Glomerular visceral epithelial cell (primary cell): ENCODE measurements around the gene FCN1.

Source experiments
- DNase-seq: peaks from one replicate; pipeline ENCODE4 v3.0.0-alpha.2; 2016; ENCODE audit errors: extremely low spot score

The FCN1 gene

GRCh38 chr9:134913713-134914500, 3.8 kb downstream of the FCN1 start:
- DNase-seq = no peak

DNA sequence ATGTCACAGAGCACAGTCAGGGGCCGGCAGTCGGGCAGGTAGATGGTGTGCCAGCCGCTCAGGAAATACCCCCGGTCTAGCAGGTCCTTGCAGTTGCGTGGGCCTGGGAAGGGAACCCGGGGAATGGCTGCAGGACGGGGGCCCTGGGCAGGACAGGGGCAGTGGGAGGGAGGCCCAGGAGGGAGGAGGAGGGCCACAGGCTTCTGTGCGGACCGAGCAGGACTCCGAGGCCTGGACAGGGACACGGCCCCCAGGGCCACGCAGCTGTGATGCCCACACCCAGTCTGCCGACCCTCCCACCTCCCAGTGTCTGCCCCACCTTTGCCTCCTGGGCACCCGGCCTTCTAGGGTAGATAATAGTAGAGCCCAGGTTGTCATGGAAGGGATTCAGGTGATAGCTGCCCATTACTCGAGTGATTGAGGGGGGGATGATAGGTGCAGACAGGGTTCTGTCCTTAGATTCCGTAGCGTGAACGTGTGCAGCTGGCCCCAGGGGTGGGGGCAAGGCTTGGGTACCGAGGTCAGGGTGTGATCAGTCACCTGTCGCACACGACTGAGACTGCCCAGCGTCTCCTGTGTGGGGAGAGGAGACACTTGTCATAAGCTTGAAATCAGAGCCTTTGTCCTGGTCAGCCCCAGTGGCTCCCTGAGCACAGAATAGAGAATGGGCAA, 4.5 kb downstream of the FCN1 start:
- DNase-seq = no peak

GRCh38 chr9:134912126-134912840, 5.4 kb downstream of the FCN1 start:
- DNase-seq = no peak

- no peak for DNase-seq
These were observed 7.9 kb downstream of the FCN1 start for GRCh38 chr9:134909511-134910481.

GRCh38 chr9:134908524-134909309, 9.0 kb downstream of the FCN1 start:
- no peak for DNase-seq

DNA sequence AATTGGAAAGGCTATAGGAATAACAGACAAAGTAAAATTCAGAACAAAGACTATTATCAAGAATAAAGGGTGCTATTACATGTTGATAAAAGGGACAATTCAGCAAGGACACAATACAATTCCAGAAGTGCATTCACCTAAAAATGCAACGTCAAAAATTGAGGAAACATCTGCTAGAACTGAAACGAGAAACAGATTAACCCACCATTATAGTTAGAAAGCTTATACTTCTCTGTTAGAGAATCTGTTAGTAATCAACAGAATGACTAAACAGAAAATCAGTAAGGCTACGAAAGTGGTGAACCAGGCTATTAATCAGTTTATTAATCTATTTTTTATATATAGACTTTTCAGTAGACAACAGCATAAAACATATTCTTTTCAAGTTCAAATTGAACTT, 14.8 kb downstream of the FCN1 start:
- DNase-seq = no peak

DNA sequence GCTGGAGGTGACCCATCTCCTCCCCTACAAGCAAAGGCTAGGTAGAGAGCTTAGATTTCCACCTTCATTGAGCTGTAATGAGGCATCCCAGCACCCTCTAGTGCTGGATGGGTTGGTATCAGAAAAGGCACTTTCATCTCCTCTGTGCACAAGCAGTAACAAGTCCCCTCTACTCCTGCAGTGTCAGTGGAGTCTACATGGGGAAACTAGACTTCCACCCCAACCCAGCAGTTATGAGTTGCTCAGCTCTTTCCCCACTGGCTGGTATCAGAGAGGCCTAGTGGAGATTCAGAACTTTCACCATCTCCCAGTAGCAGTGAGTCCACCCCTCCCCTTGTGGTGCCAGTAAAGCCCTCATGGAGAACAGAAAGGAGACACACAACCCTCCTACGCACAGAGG, 17.9 kb downstream of the FCN1 start:
- DNase-seq = no peak

DNA sequence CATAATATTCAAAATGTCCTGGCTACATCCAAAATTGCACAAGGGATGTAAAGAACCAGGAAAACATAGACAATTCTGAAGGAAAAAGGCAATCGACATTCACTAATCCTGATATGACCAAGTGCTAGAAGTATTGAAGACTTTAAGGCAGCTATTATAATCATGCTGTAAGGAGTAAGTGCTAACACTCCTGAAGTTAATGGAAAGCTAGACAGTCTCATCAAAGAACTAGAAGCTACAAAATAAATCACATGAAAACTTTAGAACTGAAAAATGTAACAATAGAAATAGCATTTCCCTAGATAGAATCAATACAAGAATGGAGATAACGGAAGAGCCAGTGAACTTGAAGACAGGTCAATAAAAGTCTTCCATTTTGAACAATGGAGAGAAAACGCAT, 18.5 kb downstream of the FCN1 start:
- no peak for DNase-seq

- no peak for DNase-seq
These were observed 19.4 kb downstream of the FCN1 start for GRCh38 chr9:134898319-134898718.

DNA sequence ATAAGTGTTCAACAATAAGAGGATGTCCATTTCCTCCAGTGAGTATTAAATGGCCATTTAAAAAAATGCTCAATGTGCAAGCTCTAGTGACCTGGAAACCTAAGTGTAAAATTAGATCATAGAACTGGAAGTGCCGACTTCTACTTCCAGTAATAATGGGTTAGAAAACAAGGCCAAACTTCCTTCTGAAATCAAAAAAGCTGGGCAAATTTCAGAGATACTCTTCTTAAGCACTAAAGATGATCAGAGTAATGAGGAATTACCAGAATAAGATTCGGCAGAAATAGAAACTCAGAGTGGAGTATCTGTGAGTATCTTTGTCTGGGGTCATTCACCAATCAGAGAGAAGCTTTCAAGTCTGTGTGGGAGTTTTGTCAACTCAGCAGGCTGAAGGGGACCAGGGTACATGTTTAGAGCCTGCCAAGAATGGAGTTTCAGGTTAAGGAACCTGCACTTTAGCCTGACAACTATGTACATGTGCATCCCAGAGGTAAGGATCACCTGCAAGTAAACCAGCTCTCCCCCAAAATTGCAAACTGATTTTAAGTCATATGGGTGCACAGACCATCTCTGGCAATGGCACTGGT, 20.0 kb downstream of the FCN1 start:
- no peak for DNase-seq

DNA sequence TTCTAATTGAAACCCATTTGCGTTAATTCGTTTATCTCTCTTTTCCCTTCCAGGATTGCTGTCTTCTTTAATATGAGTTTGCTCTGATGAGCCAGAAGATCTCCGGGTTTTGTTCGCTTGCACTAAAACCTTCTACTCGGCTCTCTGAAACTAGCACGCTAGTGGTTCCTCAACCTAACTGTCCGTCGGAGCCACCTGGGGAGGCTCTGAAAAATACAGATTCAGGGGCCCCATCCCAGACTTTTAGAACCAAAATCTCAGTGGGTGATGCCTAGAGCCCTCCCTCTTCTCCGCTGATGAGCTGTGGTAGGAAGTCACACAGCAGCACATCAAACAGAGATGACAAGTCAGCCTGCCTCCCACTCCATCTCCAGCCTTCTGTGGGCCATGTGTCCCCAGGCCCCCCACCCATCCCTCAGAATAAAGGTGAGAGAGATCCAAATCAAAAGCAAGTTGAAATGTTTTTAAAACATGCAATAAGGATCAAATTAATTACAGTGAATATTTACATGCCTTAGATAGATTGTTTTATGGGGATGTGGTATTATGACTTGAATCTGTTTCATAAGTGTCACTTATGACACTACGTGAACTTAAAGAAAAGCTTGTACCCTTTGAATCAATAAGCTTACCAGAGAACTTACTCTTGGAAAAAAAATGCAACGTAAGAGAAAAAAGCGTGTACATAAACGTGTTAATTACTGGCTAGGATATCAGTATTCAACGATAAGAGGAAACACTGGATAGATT, 20.7 kb downstream of the FCN1 start:
- DNase-seq = no peak

GRCh38 chr9:134895908-134896833, 21.5 kb downstream of the FCN1 start:
- peak; percentile 35 for DNase-seq

GRCh38 chr9:134895567-134895907, 22.2 kb downstream of the FCN1 start:
- DNase-seq = no peak

- no peak for DNase-seq
These were observed 22.6 kb downstream of the FCN1 start for GRCh38 chr9:134895097-134895496.

DNA sequence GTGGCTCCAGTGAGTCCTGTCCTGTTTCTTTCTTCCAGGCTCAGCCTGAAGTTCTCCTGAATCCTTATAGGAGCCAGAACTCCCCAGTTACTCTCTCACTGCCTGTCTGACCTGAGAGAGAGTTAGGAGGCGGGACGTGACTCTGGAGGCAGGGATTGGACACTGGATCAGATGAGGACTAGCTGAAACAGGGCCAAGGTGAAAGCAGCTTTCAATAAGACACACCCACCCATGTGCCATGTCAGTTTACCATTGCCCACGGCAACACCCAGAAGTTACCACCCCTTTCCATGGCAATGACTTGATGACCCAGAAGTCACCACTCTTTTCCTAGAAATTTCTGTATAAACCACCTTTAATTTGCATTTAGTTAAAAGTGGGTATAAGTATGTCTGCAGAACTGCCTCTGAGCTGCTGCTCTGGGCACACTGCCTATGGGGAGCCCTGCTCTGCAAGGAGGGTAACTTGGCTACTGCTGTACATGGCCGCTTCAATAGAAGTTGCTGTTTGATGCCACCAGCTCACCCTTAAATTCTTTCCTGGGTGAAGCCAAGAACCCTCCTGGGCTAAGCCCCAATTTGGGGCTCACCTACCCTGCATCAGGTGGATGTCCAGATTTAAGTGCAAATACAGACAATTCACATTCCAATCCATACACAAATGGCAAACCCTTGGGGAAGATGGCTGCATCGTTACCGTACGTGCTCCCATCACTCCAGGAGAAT, 23.4 kb downstream of the FCN1 start:
- no peak for DNase-seq

GRCh38 chr9:134892820-134893420, 24.8 kb downstream of the FCN1 start:
- DNase-seq = no peak

DNA sequence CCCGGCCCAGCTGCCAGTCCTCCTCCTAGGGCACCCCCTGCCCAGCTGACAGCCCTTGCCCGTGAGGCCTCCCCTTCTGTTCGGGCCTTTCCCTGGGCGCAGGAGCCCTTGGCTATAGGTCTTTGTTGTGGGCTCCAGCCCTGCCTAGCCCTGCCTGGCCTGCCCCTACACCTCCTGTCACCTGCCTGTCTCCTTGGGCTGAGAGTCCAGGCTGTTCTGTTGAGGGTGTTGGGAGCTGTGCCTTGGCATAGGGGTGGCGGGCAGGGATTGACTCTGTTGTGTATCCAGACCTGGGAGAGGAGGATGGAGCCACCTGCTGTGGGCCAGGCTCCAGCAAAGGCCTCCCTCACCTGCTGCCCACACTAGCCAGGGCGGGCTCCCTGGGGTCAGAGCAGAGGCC, 25.5 kb downstream of the FCN1 start:
- DNase-seq = no peak

- DNase-seq = no peak
These were observed 26.0 kb downstream of the FCN1 start for GRCh38 chr9:134891713-134892112.
